DLD1 (cell line): ENCODE results near the gene LRIT2.

Experiments used
- in situ Hi-C: cut with HindIII; loops from 2 replicates; pipeline ENCODE4 v1.10.0; 2017; ENCODE audit warnings: low sequenced_read_pairs

Gene LRIT2

DNA sequence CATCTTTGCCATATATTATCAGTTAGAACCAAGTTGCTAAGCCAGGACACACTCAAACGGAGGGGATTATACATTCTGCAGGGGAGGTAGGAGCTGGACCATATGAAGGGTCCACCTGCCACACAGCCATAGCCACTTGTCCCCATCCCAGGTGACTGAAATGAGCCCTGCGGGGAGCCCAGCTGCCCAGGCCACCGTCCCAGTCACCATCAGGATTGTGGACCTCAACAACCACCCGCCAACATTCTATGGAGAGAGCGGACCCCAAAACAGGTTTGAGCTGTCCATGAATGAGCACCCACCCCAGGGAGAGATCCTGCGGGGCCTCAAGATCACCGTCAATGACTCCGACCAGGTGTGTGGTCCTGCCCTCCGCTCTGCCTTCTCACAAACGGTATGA, 17.3 kb downstream of the LRIT2 start:
- in situ Hi-C loops = no loop called here

DNA sequence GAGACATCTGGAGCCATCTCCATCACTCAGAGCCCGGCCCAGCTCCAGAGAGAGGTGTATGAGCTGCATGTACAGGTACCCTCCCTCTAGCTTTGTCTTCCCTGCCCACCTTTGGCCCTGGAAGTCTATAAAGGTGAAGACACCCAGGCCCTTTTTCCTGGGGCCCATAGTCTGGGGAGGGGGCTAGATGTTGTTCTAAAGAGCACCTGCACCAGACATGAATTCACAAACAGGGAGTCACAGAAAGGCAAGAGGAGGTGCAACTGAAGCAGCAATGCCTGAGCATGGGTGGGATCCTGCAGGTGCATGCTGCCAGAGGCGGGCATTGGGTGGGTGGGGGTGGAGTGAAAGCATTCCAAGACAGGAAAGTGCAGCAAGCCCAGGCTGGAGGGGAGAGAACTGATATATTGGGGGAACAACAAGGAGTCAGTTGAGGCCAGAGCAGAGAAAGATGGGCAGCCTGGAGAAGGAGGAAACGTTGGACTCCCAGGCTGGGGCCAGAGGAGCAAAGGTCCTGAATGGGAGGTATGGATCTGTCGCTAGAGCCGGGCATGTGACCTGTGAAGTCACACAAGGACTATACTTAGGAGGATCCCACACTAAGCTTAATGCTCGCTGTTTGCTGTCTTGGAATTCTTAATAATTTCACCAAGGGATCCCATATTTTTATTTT, 19.4 kb downstream of the LRIT2 start:
- in situ Hi-C loops = no loop called here

DNA sequence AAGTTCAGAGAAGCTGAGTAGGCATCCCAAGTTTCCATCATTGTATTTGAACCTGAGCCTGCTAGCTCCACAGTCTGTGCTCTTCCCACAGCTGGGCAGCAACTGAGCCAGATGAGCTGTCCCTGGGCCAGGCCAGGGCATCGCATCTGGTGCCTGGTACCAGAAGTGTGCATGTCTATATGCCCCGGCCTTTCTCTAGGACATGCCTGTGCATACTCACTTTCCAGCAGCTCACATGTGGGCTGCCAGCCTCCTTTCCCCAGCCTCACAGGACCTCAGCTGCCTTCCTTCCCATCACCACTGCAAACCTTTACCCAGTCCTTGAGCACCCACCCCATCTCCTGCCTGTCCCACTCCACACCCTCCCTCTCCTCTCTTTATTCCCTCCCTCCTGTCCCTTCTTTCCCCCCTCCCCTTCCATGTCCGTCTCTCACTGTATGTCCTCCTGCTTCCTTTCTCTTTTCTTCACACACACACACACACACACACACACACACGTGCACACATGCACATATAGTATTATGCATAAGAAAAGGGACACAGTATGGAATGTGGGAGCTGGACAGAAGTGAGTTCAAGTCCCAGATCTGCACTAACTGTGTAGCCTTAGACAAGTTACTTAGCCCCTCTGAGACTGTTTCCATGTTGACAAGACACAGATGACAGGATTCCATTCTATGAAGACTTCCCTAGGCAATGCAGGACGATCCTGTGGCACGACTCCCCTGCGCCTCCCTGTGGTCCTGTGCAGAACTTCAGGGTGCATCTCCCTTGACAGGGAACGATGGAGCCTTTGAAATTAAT, 20.1 kb downstream of the LRIT2 start:
- in situ Hi-C loops = no loop called here

DNA sequence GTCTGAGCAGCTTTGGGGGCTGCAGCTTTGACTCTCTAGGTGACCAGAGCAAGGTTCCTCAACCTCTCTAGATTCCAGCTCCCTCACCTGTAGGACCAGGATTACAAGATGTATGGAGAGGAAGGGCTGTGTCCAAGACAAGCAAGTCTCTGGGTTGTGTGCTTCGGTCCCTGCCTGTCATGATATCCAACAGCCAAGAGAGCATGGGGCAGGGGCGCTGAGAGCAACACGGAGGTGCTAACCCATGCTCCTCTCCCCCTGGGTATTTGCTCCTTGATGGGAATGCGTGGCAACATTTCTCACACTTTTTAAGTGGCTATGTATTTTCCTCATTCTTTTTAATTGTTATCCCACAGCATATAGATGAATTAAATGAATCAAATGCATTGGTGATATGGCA, 20.7 kb downstream of the LRIT2 start:
- in situ Hi-C loops = no loop called here

DNA sequence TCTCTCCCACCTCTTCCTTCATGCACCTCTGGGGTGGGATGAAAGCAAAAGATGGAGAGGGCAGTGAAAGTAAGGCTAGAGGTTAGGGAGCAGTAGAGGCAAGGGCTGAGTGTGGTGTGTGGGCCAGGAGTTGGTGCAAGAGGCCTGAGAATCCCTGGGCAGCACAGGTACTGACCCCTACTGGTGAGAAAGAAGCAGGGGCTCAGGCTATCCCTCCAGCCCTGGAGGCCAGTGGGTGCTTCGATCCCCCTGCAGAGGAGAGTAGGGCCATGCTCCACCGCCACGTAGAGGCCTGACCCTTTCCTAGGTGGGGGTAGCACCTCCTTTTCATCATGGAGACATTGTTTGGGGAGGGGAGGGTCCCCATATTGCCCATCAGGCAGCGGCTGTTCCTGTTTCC, 21.2 kb downstream of the LRIT2 start:
- in situ Hi-C loops = no loop called here

DNA sequence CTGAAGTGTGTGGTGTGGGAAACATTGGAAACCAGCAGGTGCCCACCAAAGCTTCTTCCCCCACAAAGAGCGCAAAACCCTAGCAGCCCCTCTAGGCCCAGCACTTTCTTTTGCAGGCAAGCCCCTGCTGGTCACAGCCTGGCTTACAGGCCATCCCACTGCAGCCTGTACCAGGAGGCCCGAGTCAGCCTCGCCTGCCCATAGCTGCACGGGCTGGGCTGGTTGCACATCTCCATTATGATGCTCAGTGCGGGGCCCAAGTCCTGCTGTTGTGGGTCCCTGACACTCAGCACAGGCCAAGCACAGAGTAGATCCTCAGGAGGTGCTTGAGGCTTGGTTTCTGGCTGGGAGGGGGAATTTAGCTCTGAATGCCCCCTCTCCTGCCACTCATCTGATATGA, 23.0 kb downstream of the LRIT2 start:
- in situ Hi-C loops = no loop called here

DNA sequence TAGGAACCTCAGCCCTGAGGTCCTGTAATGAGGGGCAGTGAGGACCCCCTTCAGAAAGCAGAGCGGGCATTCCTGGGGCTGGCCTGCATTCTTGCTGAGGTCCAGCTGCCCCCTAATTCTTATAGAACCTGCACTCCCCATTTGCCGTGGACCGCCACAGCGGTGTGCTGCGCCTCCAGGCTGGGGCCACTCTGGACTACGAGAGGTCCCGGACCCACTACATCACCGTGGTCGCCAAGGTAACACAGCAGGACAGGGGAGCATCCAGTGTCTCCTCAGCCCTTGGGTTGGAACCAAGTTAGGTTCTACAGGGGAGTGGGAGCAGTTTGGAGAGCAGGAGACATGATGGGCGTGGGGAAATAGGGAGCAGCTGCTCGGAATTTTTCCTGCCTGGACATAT, 23.7 kb downstream of the LRIT2 start:
- in situ Hi-C loops = no loop called here

DNA sequence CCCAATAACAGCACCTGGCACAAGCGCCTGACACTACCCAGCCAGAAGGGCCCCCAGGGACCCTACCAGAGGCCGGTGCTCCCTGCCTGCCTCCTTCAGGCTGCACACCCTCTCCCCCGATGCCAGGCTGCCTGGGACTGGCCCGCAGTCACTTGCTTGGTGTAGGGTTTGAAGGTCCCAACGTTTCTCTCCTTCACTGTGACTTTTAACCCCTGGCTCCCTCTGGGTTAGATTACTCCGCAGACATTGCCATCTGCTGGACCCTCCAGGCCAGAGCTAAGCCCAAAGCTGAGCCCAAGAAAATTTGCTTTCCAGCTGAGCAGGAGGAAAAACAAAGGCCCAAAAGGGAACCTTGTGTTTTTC, 24.1 kb downstream of the LRIT2 start:
- in situ Hi-C loops = no loop called here

DNA sequence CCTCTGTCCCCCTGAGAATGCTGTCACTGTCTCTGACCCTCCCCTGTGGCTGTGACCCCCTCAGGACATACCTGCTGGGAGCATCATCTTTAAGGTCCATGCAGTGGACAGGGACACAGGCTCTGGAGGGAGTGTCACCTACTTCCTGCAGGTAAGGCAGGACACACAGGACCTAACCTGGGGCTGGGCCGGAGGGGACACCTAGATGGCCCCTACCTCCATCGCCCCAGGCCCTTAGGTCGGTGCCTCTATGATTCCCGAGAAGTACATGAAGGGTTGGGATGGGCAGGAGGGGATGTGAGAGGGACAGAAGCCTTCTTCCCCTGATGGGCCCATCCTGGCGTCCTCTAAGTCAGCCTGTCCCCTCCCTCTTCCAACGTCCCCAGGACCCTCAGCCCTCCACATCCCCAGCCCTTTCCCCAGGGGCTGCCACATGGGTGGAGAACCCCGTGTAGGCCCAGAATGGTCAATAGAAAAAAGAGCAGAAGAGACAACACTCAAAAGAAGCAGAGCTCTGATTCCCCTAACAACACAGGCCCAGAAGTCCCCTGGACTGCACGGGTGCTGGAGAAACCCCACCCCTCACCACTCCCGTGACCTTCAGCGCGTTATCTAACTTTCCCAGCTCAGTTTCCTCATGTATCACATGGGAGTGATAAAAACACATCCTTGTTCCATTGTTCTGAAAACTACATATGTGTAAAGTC, 24.7 kb downstream of the LRIT2 start:
- in situ Hi-C loops = no loop called here

DNA sequence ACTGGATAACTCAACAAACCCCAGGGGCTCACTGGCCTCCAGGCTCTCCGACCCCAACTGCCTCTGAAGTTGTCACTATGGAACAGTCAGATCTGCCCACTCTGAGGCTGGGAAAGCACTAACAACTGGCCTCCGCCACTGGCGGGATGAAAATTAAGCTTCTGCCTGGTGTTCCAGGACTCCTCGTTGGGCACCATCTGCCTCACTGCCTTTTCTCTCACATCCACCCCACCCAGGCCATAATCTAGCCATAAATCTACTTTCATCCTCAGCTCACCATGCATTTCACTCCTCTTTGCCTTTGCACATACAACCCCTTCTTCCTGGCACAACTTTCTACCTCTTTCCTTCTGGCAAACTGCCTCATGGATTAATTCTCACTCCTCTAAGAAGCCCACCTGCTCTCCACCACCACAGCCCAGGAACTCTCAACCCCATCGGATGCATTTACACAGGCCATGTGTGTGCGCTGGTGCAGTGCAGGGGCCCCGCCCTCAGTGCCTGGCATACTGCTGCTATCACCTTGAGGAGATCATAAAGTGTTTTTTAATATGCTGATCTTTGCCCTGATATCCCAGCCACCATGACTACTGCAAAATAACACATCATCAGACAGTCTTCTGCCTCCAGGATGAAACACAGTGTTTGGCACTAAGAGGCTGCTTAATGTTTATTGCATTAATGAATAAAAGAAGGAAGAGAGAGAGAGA, 27.0 kb downstream of the LRIT2 start:
- in situ Hi-C loops = no loop called here

DNA sequence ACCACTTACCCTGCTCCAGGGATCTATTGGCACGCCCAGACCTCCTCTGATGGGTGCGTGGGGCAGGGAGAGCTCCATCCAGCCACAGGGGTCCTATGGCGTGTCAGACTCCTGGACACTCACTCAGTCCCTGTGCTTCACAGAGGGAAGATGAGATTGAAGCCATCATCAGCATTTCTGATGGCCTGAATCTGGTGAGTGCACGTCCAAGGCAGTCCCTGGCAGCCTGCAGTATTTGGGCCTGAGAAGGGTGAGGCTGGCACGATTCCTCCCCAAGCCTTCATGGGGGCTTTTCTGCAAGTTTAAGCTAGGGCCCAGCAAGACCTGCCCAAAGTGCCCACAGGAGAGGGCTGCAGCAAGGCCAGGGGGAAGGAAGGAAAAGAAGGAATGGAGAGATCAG, 27.7 kb downstream of the LRIT2 start:
- in situ Hi-C loops = no loop called here

DNA sequence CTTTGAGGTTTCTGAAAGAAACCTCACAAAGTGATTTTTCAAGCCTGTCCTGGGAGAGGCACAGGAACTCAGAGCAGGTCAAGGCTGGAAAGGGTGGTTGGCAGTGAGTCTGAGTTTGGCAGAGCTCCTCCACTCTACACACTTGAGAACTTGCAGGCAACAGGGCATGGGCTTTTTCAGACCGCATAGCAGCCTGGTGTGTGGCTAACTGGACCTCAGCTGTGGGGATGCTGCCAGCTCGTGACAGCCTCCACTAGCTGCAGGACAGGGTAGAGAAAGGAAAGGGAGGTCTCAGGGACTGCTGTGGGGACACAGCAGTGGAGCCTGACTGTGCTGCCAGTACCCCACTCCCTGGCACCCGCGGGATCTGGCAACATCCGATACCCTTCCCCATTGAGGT, 28.4 kb downstream of the LRIT2 start:
- in situ Hi-C loops = no loop called here

DNA sequence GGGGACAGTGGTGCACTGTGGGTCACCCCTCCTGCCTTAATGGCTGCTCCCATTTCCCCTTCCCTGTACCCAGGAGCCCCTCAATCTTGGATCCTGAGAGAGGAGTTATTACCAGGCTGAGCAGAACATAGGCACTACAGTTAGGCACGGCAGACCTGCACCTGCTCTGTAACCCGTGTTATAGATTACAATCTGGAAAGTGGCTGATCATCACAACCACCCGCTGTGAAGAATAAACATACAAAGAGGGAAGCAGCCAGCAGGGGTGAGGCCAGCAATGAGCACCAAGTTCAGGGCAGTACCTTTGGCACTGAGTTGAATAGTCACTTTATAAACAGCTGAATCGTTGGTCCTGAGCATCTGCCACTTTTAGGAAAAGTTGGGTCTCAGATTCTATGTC, 29.3 kb downstream of the LRIT2 start:
- in situ Hi-C loops = no loop called here

DNA sequence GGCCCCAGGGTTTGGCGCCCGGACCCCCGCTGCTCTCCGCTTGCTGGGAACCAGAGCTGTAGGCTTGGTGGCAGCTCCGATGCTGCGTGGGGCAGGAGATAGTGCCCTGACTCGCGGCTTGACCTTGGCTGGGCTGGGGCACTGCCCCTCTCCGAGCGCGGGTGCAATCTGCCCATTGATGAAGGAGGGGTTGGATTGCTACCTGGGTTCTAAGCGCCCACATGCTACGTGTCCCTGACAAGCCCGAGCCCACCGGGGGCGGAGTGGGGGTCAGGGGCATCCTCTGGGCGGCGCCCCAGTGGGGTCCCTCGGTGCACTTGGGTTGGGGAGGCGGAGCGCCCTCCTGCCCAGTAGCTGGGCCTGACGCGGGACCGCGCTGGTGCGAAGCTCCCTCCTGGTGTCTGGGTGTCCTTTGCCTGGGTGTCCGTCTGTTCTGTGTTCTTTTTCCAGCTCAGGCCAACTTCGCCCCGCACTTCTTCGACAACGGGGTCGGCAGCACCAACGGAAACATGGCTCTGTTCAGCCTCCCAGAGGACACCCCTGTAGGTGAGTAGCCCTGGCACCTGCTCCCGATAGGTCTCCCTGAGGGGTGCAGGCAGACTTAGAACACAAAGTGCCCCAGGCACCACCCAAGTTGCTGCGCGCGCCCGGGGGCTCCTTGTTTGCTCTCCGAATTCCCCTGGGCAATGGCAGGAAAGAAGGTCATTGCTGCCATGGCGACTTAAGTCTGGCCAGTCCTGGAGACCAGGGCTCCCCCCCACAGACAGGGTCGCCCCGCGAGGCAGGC, 30.1 kb downstream of the LRIT2 start:
- in situ Hi-C loops = no loop called here

DNA sequence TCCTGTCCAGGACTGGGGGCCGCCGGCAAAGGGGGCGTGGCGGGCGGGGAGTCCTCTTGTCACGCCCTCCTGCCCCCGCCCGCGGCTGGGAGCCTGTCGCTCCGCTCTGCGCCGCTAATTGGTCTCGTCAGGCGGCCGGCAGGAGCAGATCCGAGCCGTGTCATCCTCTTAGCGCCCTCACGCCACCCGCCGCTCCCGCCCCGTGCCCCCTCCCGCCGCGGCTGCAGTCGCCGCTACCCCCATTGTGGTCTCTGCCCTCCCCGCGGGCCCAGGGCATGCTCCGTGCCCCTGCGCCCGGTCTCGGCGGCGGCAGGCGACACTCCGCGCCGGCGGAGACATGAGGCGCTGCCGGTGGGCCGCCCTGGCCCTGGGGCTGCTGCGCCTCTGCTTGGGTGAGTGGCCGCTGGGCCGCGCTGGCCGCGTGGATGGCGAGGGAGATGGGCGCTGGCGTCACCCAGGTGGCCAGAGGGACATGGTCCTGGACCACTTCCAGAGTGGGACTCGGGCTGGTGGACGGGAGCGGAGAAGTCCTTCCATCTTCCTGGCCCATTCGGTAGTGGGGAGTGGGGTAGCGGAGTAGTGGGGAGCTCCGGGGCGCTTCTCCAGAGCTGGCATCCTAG, 30.8 kb downstream of the LRIT2 start, which contains the start of gene CDHR1:
Gene CDHR1, plus strand, starts transcription at position 114 of the 620 bp plus-strand sequence. Its CDS starts 224 bp downstream, at position 338.
- in situ Hi-C loops = no loop called here

DNA sequence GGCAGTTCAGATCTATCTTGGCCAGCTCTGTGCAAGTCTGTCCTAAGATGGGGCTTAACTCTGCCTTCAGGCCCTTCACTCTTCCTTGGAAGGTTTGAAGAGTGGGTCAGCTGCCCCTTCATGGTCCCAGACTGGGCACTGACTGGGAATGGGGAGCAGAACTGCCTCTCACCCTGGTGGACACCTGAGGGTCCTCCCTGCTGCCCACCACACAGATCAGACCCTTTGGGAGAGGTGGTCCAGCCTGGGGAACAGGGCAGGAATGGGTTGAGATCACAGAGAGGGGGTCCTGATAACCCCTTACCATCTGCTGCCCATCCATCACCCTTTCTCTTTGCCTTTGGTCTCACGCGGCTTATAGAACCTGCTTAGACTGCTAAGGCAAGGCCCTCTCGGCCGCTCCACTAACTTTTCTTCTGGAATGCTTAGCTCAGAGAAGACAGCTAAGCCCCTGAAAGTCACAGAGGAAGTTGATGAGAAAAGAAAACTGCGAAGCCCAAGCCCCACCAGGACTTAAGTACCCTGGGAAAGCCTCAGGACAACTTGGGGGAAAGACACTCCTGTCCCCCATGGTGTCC, 31.4 kb downstream of the LRIT2 start:
- in situ Hi-C loops = no loop called here

DNA sequence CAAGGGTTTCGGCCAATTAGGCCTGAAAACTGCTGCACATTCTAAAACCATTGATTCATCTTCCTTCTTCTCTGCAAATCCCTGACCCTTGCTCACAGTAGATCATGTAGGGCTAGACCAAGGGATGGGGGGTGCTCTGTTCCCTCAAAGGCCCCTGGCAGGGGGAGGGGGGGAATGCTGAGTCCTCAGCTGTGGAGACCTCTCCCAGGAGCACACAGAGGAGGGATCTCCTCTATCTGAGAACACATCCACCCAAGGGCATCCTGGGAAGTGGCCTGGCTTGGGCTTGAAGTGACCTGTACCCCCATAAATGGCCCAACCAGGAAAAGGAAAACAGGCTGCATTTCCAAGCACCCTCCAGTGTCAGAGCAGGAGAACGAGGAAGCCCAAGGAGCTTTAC, 32.0 kb downstream of the LRIT2 start:
- in situ Hi-C loops = no loop called here

DNA sequence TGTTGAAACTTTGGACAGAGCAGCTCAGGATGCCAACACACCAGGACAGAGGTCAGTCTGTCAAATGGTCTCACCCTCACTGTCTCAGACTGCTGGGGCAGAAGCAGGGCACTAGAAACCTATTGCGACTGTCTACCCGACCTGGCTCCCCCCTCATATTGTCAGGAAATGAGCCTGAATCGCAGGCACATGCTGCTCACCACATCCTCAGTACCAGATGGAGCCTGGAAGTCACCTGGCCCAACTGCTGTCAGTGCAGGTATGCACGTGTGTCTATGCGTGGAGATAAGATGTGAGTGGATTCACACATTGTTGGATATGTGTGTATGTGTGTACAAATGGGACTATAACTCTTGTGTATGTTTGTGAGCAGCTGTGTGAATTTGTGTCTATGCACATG, 34.2 kb downstream of the LRIT2 start:
- in situ Hi-C loops = no loop called here

DNA sequence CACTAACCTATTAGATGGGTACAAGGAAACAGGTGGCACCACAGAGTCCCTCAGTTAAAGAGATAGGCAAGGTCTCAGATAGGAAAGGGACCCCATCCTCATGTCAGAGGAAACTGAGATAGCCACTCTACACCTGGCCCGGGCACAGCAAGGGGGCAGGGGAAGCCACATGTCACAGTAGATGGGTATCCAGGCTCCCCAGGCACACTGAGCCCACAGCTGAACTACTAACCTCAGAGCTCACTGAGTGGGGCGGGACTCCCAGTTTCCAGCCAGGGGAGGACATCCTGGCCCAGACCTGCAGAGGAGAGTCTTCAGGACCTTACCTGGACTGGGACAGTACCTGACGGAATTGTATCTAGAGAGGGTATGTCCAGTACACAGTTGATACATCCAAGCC, 34.7 kb downstream of the LRIT2 start:
- in situ Hi-C loops = no loop called here

DNA sequence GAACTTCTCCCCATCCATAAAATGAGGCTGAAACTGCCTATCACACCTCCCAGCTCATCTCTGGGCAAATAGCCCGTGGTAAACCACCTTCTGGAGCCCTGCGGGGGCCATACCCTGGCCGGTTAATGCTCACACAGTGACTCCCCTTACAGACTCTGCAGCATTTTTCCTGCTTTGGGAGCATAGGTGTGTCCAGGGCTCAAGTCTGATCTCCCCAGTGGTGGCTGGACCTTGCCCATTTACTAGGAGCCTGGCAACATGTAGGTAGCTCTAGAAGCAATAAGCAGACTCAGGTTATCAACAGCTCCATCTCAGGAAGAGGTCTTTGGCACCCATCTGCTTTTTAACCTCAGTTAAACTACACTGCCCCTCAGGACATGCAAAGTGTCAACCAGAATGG, 36.5 kb downstream of the LRIT2 start:
- in situ Hi-C loops = no loop called here
